Choroid plexus epithelial cell (primary cell): ENCODE data around the gene ANP32E.

Experiments
- DNase-seq: peaks from one replicate; pipeline ENCODE4 v3.0.0-alpha.2; 2010; ENCODE audit warnings: low read depth
- H3K4me3 ChIP-seq: 2 replicates; pipeline ENCODE4 v1.5.1; 2011; ENCODE audit warnings: low read depth, mild to moderate bottlenecking, control low read depth, low read length, moderate library complexity
- CTCF ChIP-seq: conservative IDR thresholded peaks from 2 replicates; pipeline ENCODE4 v1.5.1; 2011; ENCODE audit warnings: low read depth, mild to moderate bottlenecking, control low read depth, inconsistent platforms, low read length, moderate library complexity

ANP32E gene

GRCh38 chr1:150262388-150263320 lies 26.7 kb upstream of the ANP32E start:
- DNase-seq, result no peak
- no peak for TF ChIP-seq CTCF
- H3K4me3 ChIP-seq, result no peak overlapping the region

- no peak for TF ChIP-seq CTCF
- H3K4me3 ChIP-seq, result no peak overlapping the region
- DNase-seq, result no peak
These were observed 25.5 kb upstream of the ANP32E start for GRCh38 chr1:150261367-150261766.

GRCh38 chr1:150259758-150260669 lies 24.1 kb upstream of the ANP32E start:
- DNase-seq, result peak; percentile 57
- H3K4me3 ChIP-seq, result peak overlapping the region; percentile 22

GRCh38 chr1:150259217-150259616 lies 23.3 kb upstream of the ANP32E start:
- no peak for TF ChIP-seq CTCF
- DNase-seq, result no peak
- no peak overlapping the region for H3K4me3 ChIP-seq

More at GRCh38 chr1:150259758-150260669, 24.1 kb upstream of the ANP32E start:
- TF ChIP-seq CTCF, result no peak

GRCh38 chr1:150257624-150258585 lies 22.0 kb upstream of the ANP32E start, which contains the start of gene CA14:
TSS of gene CA14 (plus strand) at chr1:150257774. CDS start at chr1:150258129, 355 bp downstream.
- TF ChIP-seq CTCF, result no peak
- H3K4me3 ChIP-seq, result no peak within 1 kb of the TSS
- DNase-seq, result peak; percentile 60
